ENCODE data around the gene KMT5C. TPM values are rescaled to one million over a fixed set of nuclear protein-coding genes. Genes with fewer than 3 reads are reported as not detected.

Gene KMT5C
- total RNA-seq, 3 donors from 2014 or later (not counting 1 experiment from before 2014, with no cell fraction given), result 44.5 to 147 (median 46.8) TPM

- Histone ChIP-seq H3K36me3 (ENCODE audit: control insufficient read depth, insufficient read depth, low read length) (peaks cover 26% of the 10 kb centered on the region), H3K9me3 (ENCODE audit: control insufficient read depth, insufficient read depth, low read length) (no peaks in the 10 kb centered on the region), H3K27ac (ENCODE audit: low read length) (peak within 1 kb of the TSS; percentile 94), H3K4me1 (ENCODE audit: control insufficient read depth, insufficient read depth, low read length) (peaks cover 50% of the 10 kb centered on the region), H3K27me3 (ENCODE audit: control insufficient read depth, insufficient read depth, low read length) (no peaks in the 10 kb centered on the region), H3K4me3 (ENCODE audit: low read length) (peak within 1 kb of the TSS; percentile 72)
- WGBS (ENCODE audit: insufficient coverage), result 15% methylated on average over 72 of the region's 72 CpGs
- Mint-ChIP-seq H3K9me3 (no peaks in the 10 kb centered on the region), H3K4me3 (peak within 1 kb of the TSS; percentile 97), H3K27ac (peak within 1 kb of the TSS; percentile 94 to 100), H3K36me3 (no peaks in the 10 kb centered on the region), H3K27me3 (ENCODE audit: low read depth in 2 of 2) (no peaks in the 10 kb centered on the region), H3K4me1 (peaks cover 49 to 65% of the 10 kb centered on the region in 2 donors)
- TF ChIP-seq CTCF (IDR thresholded peaks at IDR 0.05), result no peak
- intact Hi-C loops (cut with micrococcal nuclease), result loop anchor here (2.0 kb wide), 2 partner anchors 24 to 84 kb away; no protein-coding TSS in a partner anchor
- DNase-seq (peak in 1 of 2 donors; percentile 54), ATAC-seq (no peak)
These were observed 44.6 kb downstream of the KMT5C start, which contains the start of gene TMEM238 for GRCh38 chr19:55384131-55384919. Gene TMEM238, minus strand, starts transcription at chr19:55384292. Its CDS starts 33 bp downstream, at chr19:55384259.

- H3K4me1 Mint-ChIP-seq, result peaks cover 54 to 73% of the 10 kb centered on the region in 2 donors
These were observed 45.4 kb downstream of the KMT5C start for GRCh38 chr19:55384920-55385723.

DNA sequence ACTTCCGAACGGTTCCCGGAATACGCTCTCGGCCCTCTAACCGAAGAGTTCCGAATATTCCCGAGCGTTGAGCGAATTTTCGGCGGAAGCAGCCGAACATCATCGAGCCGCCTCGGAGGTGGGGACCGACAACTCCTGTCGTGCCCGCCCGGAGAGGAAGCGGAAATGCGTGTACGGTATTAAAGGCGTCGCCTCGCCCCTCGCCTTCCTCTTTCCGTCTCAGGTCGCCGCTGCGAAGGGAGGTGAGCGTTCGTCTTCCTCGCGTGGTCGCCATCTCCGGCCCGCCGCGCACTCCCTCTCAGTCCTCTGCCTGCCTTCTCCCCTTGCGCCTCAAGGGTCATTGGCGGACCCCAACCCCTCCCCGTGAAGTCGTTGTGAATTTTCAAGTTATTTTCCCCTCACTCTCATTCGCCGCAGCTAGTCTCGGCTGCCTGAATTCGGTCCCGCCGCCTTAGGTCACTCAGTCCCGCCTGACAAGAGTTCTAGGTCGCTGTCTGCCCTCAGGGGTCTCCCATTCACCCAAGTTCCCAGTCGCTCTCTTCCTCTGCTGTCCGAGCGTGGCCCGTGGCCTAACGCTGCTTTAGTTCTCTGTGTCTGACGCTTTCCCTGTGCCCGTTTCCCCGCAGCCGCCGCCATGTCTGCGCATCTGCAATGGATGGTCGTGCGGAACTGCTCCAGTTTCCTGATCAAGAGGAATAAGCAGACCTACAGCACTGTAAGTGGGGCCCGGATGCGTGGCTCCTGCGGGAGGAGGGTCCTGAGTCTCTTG, 46.2 kb downstream of the KMT5C start, which contains the start of gene RPL28:
Gene RPL28, plus strand, starts transcription at position 209 of the 769 bp plus-strand sequence. Its CDS starts 426 bp downstream, at position 635.
- Histone ChIP-seq H3K4me3 (ENCODE audit: low read length) (peak within 1 kb of the TSS; percentile 72), H3K27ac (ENCODE audit: low read length) (peak within 1 kb of the TSS; percentile 94), H3K9me3 (ENCODE audit: control insufficient read depth, insufficient read depth, low read length) (no peaks in the 10 kb centered on the region), H3K4me1 (ENCODE audit: control insufficient read depth, insufficient read depth, low read length) (peaks cover 63% of the 10 kb centered on the region), H3K27me3 (ENCODE audit: control insufficient read depth, insufficient read depth, low read length) (no peaks in the 10 kb centered on the region), H3K36me3 (ENCODE audit: control insufficient read depth, insufficient read depth, low read length) (peaks cover 39% of the 10 kb centered on the region)
- DNase-seq, result peak; percentile 98 to 99
- Mint-ChIP-seq H3K27ac (peak within 1 kb of the TSS; percentile 94 to 100), H3K9me3 (no peaks in the 10 kb centered on the region), H3K36me3 (no peaks in the 10 kb centered on the region), H3K4me1 (peaks cover 54 to 79% of the 10 kb centered on the region in 2 donors), H3K4me3 (peak within 1 kb of the TSS; percentile 97), H3K27me3 (ENCODE audit: low read depth in 2 of 2) (no peaks in the 10 kb centered on the region)
- under 1% methylated on average over 68 of the region's 68 CpGs for WGBS (ENCODE audit: insufficient coverage)
- intact Hi-C loops (cut with micrococcal nuclease), result loop anchor here (1.0 to 2.0 kb wide), 3 partner anchors 23 to 85 kb away; partner anchors contain the start of gene KMT5C
- TF ChIP-seq CTCF (IDR thresholded peaks at IDR 0.05), result no peak
- peak; percentile 79 to 93 (median 84) for ATAC-seq

More at GRCh38 chr19:55384920-55385723, 45.4 kb downstream of the KMT5C start:
- Mint-ChIP-seq H3K27ac (peak overlapping the region; percentile 94 to 100), H3K36me3 (no peaks in the 10 kb centered on the region), H3K9me3 (no peaks in the 10 kb centered on the region), H3K4me3 (peak overlapping the region; percentile 97), H3K27me3 (ENCODE audit: low read depth in 2 of 2) (no peaks in the 10 kb centered on the region)
- peak overlapping the region; percentile 94 for H3K27ac ChIP-seq (ENCODE audit: low read length)
- ATAC-seq, result peak; percentile 75 to 89 (median 79)
- H3K4me1 ChIP-seq (ENCODE audit: control insufficient read depth, insufficient read depth, low read length), result peaks cover 58% of the 10 kb centered on the region
- no peaks in the 10 kb centered on the region for H3K27me3 ChIP-seq (ENCODE audit: control insufficient read depth, insufficient read depth, low read length)
- TF ChIP-seq CTCF (IDR thresholded peaks at IDR 0.05), result no peak
- peak; percentile 89 to 97 for DNase-seq
- 7% methylated on average over 33 of the region's 34 CpGs for WGBS (ENCODE audit: insufficient coverage)
- peak overlapping the region; percentile 72 for H3K4me3 ChIP-seq (ENCODE audit: low read length)
- no peaks in the 10 kb centered on the region for H3K9me3 ChIP-seq (ENCODE audit: control insufficient read depth, insufficient read depth, low read length)
- peaks cover 33% of the 10 kb centered on the region for H3K36me3 ChIP-seq (ENCODE audit: control insufficient read depth, insufficient read depth, low read length)
- intact Hi-C loops (cut with micrococcal nuclease), result loop anchor here (1.0 to 2.0 kb wide), 3 partner anchors 24 to 84 kb away; partner anchors contain the start of gene KMT5C

Data from natural killer cell (primary cell).